Measurements from ENCODE around the gene INTS7. TPM values are rescaled to one million over a fixed set of nuclear protein-coding genes. Genes with fewer than 3 reads are reported as not detected.

Gene INTS7
- polyA plus RNA-seq, 1 of the 3 experiments (the other 2 are of a cell fraction): 8.7 TPM

- Histone ChIP-seq H3K27me3 (ENCODE audit: insufficient read depth) (no peaks in the 10 kb centered on the region), H2AFZ (ENCODE audit: low read depth) (no peak overlapping the region), H3K9ac (no peak overlapping the region), H3K4me2 (no peak overlapping the region), H3F3A (replicated peaks; ENCODE audit: insufficient read depth) (no peaks in the 10 kb centered on the region), H3K9me3 (no peaks in the 10 kb centered on the region), H3K27ac (ENCODE audit: low read depth in 2 of 2, low read length in 1 of 2) (no peak overlapping the region), H3K9me2 (no peaks in the 10 kb centered on the region), H3K4me1 (ENCODE audit: control insufficient read depth in 1 of 2, insufficient read depth in 2 of 2, low read depth in 1 of 2, low read length in 1 of 2) (no peaks in the 10 kb centered on the region), H3K36me3 (replicated peaks in 1 of 2; ENCODE audit: control insufficient read depth in 1 of 2, insufficient read depth in 2 of 2, low read length in 1 of 2) (peaks cover 11 to 61% of the 10 kb centered on the region in 2 experiments), H3K4me3 (ENCODE audit: low read depth in 2 of 2, low read length in 1 of 2) (no peak overlapping the region), H4K20me1 (ENCODE audit: insufficient read depth) (no peaks in the 10 kb centered on the region), H3K79me2 (ENCODE audit: insufficient read depth) (no peaks in the 10 kb centered on the region)
- DNase-seq: no peak
- TF ChIP-seq RAD21 (IDR thresholded peaks at IDR 0.05; ENCODE audit: low read length) (peak; percentile 42), ELF1 (IDR thresholded peaks at IDR 0.05) (no peak), SMC3 (IDR thresholded peaks at IDR 0.05; ENCODE audit: low read depth, low read length) (peak; percentile 42), CTCF (IDR thresholded peaks at IDR 0.05) (peak; percentile 45), MEF2A (IDR thresholded peaks at IDR 0.05; ENCODE audit: borderline replicate concordance, low read depth) (no peak)
- POLR2A ChIA-PET: no interaction called here
- CTCF ChIA-PET: interaction anchor here (1.2 to 3.2 kb wide), 4 partner anchors 11 to 264 kb away, joined by 3 to 14 read pairs (median 6); no protein-coding TSS in a partner anchor
- 84% methylated on average over 7 of the region's 10 CpGs for WGBS (ENCODE audit: low lambda C conversion rate)
Observed at GRCh38 chr1:211944733-211945500, 90.4 kb downstream of the INTS7 start.

GRCh38 chr1:211942583-211942982 is 92.8 kb downstream of the INTS7 start:
- Histone ChIP-seq H2AFZ (ENCODE audit: low read depth) (no peak overlapping the region), H3K9ac (no peak overlapping the region), H3K4me1 (ENCODE audit: control insufficient read depth in 1 of 2, insufficient read depth in 2 of 2, low read depth in 1 of 2, low read length in 1 of 2) (no peaks in the 10 kb centered on the region), H3K9me3 (no peaks in the 10 kb centered on the region), H3K4me3 (ENCODE audit: low read depth in 2 of 2, low read length in 1 of 2) (no peak overlapping the region), H3K36me3 (replicated peaks in 1 of 2; ENCODE audit: control insufficient read depth in 1 of 2, insufficient read depth in 2 of 2, low read length in 1 of 2) (peaks cover 11 to 51% of the 10 kb centered on the region in 2 experiments), H3F3A (replicated peaks; ENCODE audit: insufficient read depth) (no peaks in the 10 kb centered on the region), H3K27ac (ENCODE audit: low read depth in 2 of 2, low read length in 1 of 2) (no peak overlapping the region), H4K20me1 (ENCODE audit: insufficient read depth) (no peaks in the 10 kb centered on the region), H3K79me2 (ENCODE audit: insufficient read depth) (no peaks in the 10 kb centered on the region), H3K9me2 (no peaks in the 10 kb centered on the region), H3K27me3 (ENCODE audit: insufficient read depth) (no peaks in the 10 kb centered on the region), H3K4me2 (no peak overlapping the region)
- CTCF ChIA-PET: interaction anchor here (1.0 kb wide), 1 partner anchor 244 kb away, joined by 5 read pairs; no protein-coding TSS in a partner anchor
- POLR2A ChIA-PET: no interaction called here
- WGBS (ENCODE audit: low lambda C conversion rate): 98% methylated on average over 3 of the region's 3 CpGs
- TF ChIP-seq PBX3 (IDR thresholded peaks at IDR 0.05) (no peak), TCF12 (IDR thresholded peaks at IDR 0.05) (no peak), CHD2 (IDR thresholded peaks at IDR 0.05; ENCODE audit: low read length, partially characterized antibody) (no peak), SMC3 (IDR thresholded peaks at IDR 0.05; ENCODE audit: low read depth, low read length) (no peak), CTCF (IDR thresholded peaks at IDR 0.05) (no peak), ELF1 (IDR thresholded peaks at IDR 0.05) (no peak)
- DNase-seq: no peak
